Stimulated activated CD8-positive, alpha-beta memory T cell treated with anti-CD3 and anti-CD28 coated beads, Interleukin-7, amount 100 ng/mL, for 48 hours (primary cell): Measurements from ENCODE around the gene FAM168B.
"Not testable (repeated sequence)": the region's sequence is repeated elsewhere in the genome, so short reads cannot be mapped to it uniquely, and the experiment has no call there.

Experiments
- DNase-seq, 2 donors: peaks; one replicate each; pipeline ENCODE4 v3.0.0-alpha.2; 2020; ENCODE audit warnings: low read depth in 1 of 2; ENCODE audit errors: extremely low read depth in 1 of 2

FAM168B gene, protein sequence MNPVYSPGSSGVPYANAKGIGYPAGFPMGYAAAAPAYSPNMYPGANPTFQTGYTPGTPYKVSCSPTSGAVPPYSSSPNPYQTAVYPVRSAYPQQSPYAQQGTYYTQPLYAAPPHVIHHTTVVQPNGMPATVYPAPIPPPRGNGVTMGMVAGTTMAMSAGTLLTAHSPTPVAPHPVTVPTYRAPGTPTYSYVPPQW

DNA sequence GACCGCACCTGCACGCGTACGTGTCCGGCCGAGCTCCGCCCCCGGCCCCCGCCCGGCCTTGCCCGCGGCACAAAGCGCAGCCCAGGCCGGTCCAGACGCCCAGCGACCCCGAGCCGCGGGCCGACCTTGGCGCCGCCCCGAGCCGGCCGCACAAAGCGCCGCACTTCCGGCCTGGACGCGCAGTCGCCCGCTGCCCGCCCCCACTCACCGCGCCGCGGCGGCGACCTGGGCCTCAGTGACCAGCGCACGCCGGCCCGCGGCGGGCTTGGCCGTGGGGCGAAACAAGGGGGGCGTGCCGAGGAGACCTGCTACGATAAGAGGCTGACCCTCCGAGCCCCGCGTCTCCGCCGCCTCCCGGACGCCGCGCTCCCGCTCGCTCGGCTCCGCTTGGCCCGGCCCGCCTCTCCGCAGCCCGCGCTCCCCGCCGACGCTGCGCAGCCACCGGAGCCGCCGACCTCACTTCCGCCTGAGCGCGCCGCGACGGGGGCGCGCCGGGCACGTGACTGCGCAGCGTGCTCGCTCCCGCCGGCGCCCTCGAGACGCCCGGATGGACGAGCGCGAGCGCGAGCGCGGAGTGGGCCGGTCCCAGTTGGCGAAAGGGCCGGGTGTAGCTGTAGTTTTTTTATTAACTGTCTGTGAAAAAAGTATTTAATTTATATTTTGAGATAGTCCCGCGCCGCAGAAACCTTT, at the start of gene FAM168B:
Gene FAM168B (minus strand): TSS at position 455 of the 690 bp plus-strand sequence. CDS start 10,814 bp downstream, outside the sequence.
- DNase-seq = peak; percentile 70 to 76

- no peak for DNase-seq
Measured at GRCh38 chr2:131142849-131143248, 49.6 kb upstream of the FAM168B start.

DNA sequence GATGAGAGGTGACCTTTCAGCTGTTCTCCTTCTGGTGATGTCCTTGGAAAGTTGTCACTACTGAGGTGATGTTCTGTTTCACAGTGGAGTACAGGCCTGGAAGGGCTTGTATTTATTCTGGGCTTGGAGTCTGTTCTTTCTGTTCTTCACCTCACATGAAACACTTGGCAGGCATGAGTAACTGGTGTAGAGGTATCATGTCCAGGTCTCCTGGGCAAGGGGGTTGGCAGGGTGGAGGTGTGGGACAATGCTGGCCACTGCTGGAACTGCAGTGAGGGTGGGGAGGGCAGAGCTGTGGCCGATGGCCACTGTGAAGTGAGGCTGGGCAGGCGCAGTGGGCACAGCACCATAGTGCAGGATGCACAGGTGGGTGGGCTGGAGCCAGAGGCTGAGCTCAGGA, 47.3 kb upstream of the FAM168B start:
- no peak for DNase-seq

DNA sequence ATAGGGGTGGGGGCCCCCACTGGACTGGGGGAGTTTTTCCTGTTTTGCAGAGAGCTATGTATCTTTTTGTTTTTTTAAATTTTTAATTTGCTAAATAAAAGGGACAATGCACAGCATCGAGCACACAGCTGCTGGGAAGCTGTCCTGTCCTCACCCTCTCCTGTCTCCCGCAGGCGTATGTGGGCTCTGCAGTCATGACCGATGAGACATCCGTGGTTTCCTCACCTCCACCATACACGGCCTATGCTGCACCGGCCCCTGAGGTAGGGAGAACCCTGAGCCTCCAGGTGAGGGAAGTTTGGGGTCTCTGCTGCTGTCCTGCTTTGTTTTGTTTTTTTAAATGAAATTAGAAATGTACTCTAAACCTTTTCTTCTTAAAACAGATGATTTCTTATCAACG, 39.5 kb upstream of the FAM168B start:
- DNase-seq = no peak

- no peak for DNase-seq
Measured at GRCh38 chr2:131130298-131130596, 37.0 kb upstream of the FAM168B start.

DNA sequence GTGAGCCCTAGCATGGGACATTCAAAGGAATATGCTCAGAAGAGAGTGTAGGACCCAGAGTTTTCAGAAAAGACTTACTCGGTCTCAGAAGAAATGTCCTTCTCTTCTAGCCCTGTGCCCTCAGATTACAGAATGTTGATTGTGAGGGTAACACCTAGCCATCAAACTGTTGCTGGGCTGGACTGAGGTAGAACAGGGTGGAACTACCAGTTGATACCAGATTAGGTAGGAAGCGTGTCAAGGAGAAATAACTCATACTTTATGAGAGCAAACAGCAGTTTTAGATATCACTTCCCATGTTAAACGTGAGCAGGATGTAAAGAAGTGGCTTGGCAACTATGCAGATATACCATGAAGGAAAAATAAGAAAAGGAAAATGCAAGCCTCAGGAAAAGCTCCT, 34.7 kb upstream of the FAM168B start:
- no peak for DNase-seq

GRCh38 chr2:131127076-131127475, 33.8 kb upstream of the FAM168B start:
- DNase-seq = no peak

GRCh38 chr2:131126436-131126835, 33.2 kb upstream of the FAM168B start:
- no peak for DNase-seq

GRCh38 chr2:131125195-131125757, 32.0 kb upstream of the FAM168B start:
- no peak for DNase-seq

DNA sequence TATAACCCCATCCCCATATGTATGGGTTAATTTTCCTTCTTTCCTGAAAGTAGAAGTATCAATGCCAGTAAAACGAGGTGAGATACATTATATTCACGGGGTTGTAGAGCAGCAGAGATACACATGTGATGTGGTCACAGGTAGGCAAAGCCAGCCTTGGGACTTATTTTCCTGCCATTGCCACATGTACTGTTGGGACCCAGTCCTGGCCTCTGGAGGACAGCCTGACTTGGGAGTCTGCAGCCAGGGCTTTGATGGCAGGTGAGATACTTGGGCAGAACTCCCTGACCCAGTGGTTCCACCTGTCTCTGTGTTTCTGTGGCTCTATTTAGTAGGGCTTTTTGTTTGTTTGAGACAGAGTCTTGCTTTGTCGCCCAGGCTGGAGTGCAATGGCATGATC, 29.9 kb upstream of the FAM168B start:
- no peak for DNase-seq

- DNase-seq = no peak
Measured at GRCh38 chr2:131122496-131122895, 29.2 kb upstream of the FAM168B start.

- DNase-seq = no peak
Measured at GRCh38 chr2:131121464-131121863, 28.2 kb upstream of the FAM168B start.

DNA sequence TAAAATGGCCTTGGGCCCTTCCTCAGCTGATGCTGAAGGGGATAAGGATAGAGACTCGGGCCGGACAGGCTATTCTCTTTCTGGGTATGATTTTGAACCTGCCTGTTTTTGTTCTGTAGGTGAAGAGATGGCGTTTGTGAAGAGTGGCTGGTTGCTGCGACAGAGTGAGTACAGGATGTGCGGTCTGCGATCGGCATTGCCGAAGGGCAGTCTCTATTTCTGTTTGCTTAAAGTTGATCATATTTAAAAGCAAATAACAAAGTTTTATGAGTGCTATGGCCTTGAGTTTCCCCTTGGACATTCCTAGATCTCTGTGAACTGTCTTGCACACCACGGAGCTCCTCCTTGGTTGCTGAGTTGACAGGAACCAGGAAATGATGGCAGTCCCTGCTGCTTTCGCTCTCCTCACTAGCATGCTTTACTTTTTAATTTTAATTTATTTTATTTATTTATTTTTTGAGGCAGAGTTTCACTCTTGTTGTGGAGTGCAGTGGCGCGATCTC, 27.6 kb upstream of the FAM168B start:
- DNase-seq = no peak

DNA sequence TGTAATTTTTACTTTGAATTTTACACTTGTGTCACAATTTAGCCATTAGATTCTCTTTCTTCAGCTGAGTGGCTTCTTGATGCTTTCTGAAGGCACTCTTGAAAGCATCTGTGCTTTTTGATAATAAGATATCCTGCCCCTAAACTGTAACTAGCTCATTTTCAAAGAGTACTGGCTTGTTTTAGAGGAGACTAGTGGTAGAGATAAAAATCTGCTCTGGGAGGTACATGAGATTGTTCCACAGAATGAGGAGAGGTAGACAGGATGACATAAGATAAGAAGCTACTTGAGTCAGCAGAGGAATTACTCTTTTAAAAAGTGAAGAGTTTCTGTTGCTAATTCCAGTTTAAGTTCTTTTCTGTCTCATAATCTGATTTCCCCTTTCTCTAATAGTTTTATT, 22.5 kb upstream of the FAM168B start:
- no peak for DNase-seq

GRCh38 chr2:131114950-131115349, 21.7 kb upstream of the FAM168B start:
- DNase-seq = not testable (repeated sequence)

DNA sequence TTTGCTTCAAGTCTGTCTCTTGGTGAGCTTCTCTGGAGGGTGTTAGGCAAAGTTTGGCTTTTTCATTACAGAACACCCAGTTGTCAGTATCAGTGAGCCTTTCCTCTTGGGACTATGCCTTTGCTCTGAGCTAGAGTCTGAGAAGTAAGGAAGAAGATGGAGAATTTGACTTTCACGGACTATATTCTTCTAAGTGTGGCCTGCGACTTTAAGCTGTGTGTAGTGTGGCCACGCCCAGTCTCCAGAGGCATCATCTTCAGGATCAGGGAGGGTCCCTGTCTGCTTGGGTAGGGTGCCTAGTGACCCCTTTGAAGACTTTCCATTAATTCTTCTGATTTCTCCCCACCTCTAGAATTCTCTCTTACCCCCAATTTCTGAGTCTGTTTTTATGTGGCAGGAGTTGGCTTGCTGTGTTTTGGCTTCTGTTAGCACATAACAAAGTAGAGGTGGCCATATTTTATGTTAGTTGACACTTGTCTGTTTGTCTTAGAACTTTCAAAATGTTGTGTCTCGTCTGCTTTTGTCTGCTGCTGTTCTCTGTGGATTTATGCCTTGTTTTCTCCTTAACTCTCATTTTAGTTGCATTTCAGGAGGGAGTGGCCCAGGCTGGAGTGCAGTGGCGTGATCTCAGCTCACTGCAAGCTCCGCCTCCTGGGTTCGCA, 20.4 kb upstream of the FAM168B start:
- DNase-seq = no peak

DNA sequence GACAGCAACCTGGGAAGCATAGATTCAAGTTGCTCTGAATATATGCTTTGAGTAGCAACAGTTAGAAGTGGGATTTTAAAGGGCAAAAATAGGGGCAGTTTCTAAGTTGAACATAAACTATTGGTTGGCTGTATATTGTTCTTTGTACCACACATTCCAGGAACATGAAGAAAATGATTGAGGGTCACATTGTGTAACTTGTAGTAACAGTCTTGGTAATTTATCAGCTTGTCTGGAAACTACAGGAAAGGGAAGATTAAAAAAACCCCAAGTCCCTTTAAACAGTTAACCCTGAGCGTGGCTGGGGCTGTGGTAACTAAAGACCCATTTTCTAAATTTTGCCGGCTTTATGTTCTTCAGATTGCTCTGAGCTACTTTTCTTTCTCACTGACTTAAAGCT, 19.3 kb upstream of the FAM168B start:
- DNase-seq = no peak

DNA sequence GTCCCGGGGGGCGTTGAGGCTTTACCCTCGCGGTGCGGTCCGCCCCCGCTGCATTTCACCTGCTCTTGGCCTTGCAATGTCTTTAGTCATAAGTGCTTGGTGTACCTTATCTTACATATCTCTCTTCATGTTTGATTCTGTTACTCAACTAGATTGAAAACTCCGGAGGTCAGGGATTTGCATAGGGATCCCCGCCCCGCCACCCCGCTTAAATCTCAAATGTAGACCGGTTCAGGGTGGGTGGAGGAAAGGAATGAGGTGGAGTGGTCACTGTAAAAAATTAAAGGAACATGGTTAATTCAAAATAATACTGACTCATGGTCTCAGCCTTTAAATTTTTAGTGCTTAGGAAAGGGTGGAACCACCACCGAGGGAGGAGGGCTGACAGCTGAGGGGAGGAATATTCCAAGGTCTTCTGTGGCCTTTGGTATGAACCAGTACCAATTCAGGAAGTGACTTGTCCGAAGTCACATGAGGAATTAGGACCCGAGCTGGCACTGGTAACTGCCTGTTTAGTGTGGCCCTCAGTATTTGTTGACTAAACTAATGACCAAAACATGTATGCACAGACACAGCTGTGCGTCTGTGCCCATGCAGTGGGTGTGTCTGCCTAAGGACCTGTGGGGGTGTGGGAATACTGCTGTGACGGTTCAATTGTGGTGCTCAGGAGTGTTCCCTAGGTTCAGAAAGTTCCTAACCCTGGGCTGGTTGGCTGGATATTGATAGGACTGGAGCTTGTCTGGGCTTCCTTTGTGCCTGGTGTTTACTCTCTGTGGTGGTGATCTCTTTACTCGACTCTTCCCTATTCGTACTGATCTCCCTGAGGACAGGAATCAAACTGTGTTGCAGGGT, 12.9 kb upstream of the FAM168B start:
- peak; percentile 13 to 50 for DNase-seq

- peak; percentile 79 to 91 for DNase-seq
Measured at GRCh38 chr2:131105156-131105949, 12.1 kb upstream of the FAM168B start, which contains the start of gene PLEKHB2. TSS of gene PLEKHB2 (plus strand) at chr2:131105336. CDS start at chr2:131120942, 15,606 bp downstream.
